Suprapubic skin (tissue), 4 donors: ENCODE results near the gene FKBP1A.

Experiments
- CTCF ChIP-seq, 2 donors: fragments of 200-600 bp in 1 of 2; fragments of 450-650 bp in 1 of 2; sonication (generic) in 1 of 2; IDR thresholded peaks; one replicate each; pipeline ENCODE4 v1.5.1; 2016 to 2019; ENCODE audit warnings: antibody characterized with exemption in 2 of 2, mild to moderate bottlenecking in 1 of 2, moderate library complexity in 1 of 2
- EP300 ChIP-seq: sonication (generic); formaldehyde crosslinking; IDR thresholded peaks from one replicate; pipeline ENCODE4 v1.6.1; 2017; ENCODE audit warnings: antibody characterized with exemption
- POLR2A ChIP-seq, 2 donors: fragments of 450-650 bp; IDR thresholded peaks; one replicate each; pipeline ENCODE4 v1.6.1; 2017; ENCODE audit warnings: antibody characterized with exemption in 2 of 2, mild to moderate bottlenecking in 2 of 2, moderate library complexity in 2 of 2
- POLR2AphosphoS5 ChIP-seq, 3 donors: sonication (generic); formaldehyde crosslinking; IDR thresholded peaks; one replicate each; pipeline ENCODE4 v1.6.1; 2017; ENCODE audit warnings: antibody characterized with exemption in 3 of 3

- TF ChIP-seq CTCF (IDR thresholded peaks at IDR 0.05) (no peak), POLR2A (IDR thresholded peaks at IDR 0.05) (no peak), POLR2AphosphoS5 (IDR thresholded peaks at IDR 0.05) (no peak), EP300 (no peak)
Measured at GRCh38 chr20:1427457-1428054, 34.7 kb upstream of the FKBP1A start.
